GM12873 (cell line): ENCODE results near the gene RPS3.

Experiments
- CTCF ChIP-seq: IDR thresholded peaks from 2 replicates; pipeline ENCODE4 v1.5.1; 2012; ENCODE audit warnings: low read depth, mild to moderate bottlenecking, moderate library complexity, low read length, control low read depth; ENCODE audit not compliant: insufficient read depth; ENCODE audit errors: missing control alignments

RPS3 gene

GRCh38 chr11:75413864-75414263 lies 14.5 kb downstream of the RPS3 start:
- TF ChIP-seq CTCF: no peak

- no peak for TF ChIP-seq CTCF
These were observed 21.1 kb downstream of the RPS3 start for GRCh38 chr11:75420224-75421034.

- no peak for TF ChIP-seq CTCF
These were observed 21.8 kb downstream of the RPS3 start for GRCh38 chr11:75421035-75421602.

GRCh38 chr11:75421902-75422247 lies 22.6 kb downstream of the RPS3 start:
- no peak for TF ChIP-seq CTCF

GRCh38 chr11:75422248-75423231 lies 23.2 kb downstream of the RPS3 start:
- no peak for TF ChIP-seq CTCF

- TF ChIP-seq CTCF: no peak
These were observed 24.4 kb downstream of the RPS3 start for GRCh38 chr11:75423721-75424120.

- TF ChIP-seq CTCF: no peak
These were observed 25.1 kb downstream of the RPS3 start for GRCh38 chr11:75424396-75424795.
